OCI-LY7 (cell line): ENCODE data around the gene OR56A5.

ENCODE experiments used
- CTCF ChIP-seq: fragments of 200-600 bp; sonication (generic); conservative IDR thresholded peaks from 2 replicates; pipeline ENCODE4 v1.5.1; 2014; ENCODE audit warnings: mild to moderate bottlenecking, antibody characterized with exemption, low read length, moderate library complexity, mixed read lengths
- EZH2phosphoT487 ChIP-seq: fragments of 200-600 bp; sonication (generic); IDR thresholded peaks from 2 replicates; pipeline ENCODE4 v1.6.1; 2018; ENCODE audit warnings: low read depth, borderline replicate concordance, mild to moderate bottlenecking, mixed run types, antibody characterized with exemption, low read length, moderate library complexity, mixed read lengths

DNA sequence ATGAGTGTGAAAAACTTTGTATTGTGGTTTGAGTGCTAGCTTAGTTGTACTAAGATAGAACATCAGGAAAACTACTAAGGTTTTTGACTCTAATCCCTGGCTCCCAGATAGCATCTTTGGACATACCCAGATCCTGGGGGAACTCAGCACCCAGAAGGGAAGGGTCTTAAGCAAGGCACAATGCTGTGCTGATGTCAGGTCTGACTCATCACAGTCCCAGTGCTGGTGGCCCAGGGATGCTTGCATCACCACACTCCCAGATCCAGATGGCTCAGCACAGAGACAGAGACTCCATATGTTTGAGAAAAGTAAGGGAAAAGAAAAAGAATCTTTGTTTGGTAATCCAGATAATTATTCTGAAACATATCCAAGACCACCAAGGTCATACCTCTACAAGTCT is 44.5 kb downstream of the OR56A5 start:
- no peak for TF ChIP-seq CTCF
- TF ChIP-seq EZH2phosphoT487, result no peak
